ENCODE measurements around the gene RTL10.

DNA sequence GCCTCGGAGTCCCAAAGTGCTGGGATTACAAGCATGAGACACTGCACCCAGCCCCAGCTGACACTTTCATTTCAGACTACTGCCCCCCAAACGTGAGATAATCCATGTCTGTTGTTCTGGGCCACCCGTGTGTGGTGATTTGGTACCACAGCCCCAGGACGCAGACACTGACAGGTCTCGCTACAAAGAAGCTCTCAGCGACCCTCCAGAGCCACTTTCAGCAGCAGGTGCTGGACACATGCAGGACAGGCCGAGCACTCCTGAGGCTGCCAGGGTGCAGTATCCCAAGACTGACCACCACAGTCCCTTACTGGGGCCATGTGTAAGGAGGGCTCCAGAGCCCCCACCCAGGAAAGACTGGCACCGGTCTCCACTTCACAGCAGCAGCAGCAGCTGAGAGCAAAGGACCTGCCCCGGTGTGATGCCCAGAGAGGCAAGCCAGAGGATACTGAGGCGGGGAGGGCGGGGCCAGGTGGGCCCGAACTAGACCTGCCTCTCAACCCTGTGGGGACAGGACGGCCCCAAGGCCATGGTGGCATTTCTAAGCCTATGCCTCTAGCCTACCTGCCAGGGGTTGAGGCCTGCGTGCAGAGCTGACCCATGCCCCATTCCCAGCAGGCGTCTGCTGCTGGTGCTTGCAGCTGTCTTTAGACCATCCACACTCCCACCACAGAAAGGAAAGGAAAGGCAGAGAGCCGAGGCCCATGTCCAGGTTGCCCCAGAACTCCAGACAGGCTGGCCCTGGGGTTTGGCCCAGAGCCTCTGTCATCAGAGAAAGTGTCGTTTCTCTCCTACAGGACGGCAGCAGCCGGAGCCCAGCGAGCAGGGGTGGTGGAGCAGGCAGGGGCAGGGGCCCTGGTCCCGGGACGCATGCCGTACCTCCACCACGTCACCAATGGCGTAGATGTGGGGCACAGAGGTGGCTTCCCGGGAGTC, 28.0 kb upstream of the RTL10 start:
- TF ChIP-seq YY1 (IDR thresholded peaks at IDR 0.05; ENCODE audit: low read depth, low read length) = no peak
- TF ChIP-seq CTCF (IDR thresholded peaks at IDR 0.05; ENCODE audit: control extremely low read depth in 1 of 3, insufficient read depth in 1 of 3, low read depth in 1 of 3, low read length in 3 of 3) = no peak
- no peak for TF ChIP-seq SRF (IDR thresholded peaks at IDR 0.05; ENCODE audit: low read depth, low read length)
- no peak for TF ChIP-seq EP300 (IDR thresholded peaks at IDR 0.05; ENCODE audit: borderline replicate concordance in 1 of 2, low read depth in 2 of 2, low read length in 2 of 2)
- TF ChIP-seq FOSL1 (IDR thresholded peaks at IDR 0.05; ENCODE audit: insufficient read depth, low read depth, low read length) = no peak
- TF ChIP-seq SIN3A (conservative IDR thresholded peaks at IDR 0.05 in 1 of 2, IDR thresholded peaks at IDR 0.05 in 1 of 2; ENCODE audit: low read depth in 1 of 2, low read length in 2 of 2) = no peak
